ENCODE results near the gene NPIPB2.

GRCh38 chr16:11949527-11949926, 7.7 kb upstream of the NPIPB2 start:
- TF ChIP-seq EZH2 (IDR thresholded peaks at IDR 0.05; ENCODE audit: borderline replicate concordance, insufficient read depth, low read depth, low read length, poor library complexity, severe bottlenecking) (no peak), CTCF (IDR thresholded peaks at IDR 0.05) (peak; percentile 87)
